SK-N-SH treated with all-trans-retinoic acid at 6 μM for 48 hours (cell line): ENCODE measurements around the gene ALK.

ENCODE experiments used
- PPARA ChIP-seq: fragments of 250-450 bp; sonication (Bioruptor Pico); IDR thresholded peaks from 2 replicates; pipeline ENCODE4 v1.5.0; 2020; ENCODE audit warnings: mild to moderate bottlenecking, borderline replicate concordance
- RARB ChIP-seq: fragments of 250-450 bp; sonication (Bioruptor Pico); IDR thresholded peaks from 2 replicates; pipeline ENCODE4 v1.8.0; 2021; ENCODE audit warnings: mild to moderate bottlenecking, moderate library complexity
- SNAI2 ChIP-seq: fragments of 250-450 bp; sonication (Bioruptor Pico); IDR thresholded peaks from 2 replicates; pipeline ENCODE4 v1.5.0; 2020; ENCODE audit warnings: mild to moderate bottlenecking, moderate library complexity
- TCF4 ChIP-seq: fragments of 250-450 bp; sonication (Bioruptor Pico); IDR thresholded peaks from 2 replicates; pipeline ENCODE4 v1.8.0; 2021; ENCODE audit warnings: mild to moderate bottlenecking, moderate library complexity, borderline replicate concordance
- ZFP3 ChIP-seq: fragments of 250-450 bp; sonication (Bioruptor Pico); IDR thresholded peaks from 2 replicates; pipeline ENCODE4 v1.5.0; 2020; ENCODE audit warnings: mild to moderate bottlenecking, moderate library complexity
- ZFP30 ChIP-seq: fragments of 450-650 bp; formaldehyde crosslinking; IDR thresholded peaks from 2 replicates; pipeline ENCODE4 v1.5.0; 2022; ENCODE audit warnings: mild to moderate bottlenecking, moderate library complexity
- ZNF70 ChIP-seq: fragments of 450-650 bp; formaldehyde crosslinking; IDR thresholded peaks from 2 replicates; pipeline ENCODE4 v1.5.0; 2020; ENCODE audit warnings: mild to moderate bottlenecking, moderate library complexity
- ZNF8 ChIP-seq: fragments of 450-650 bp; formaldehyde crosslinking; IDR thresholded peaks from 2 replicates; pipeline ENCODE4 v1.5.0; 2020; ENCODE audit warnings: mild to moderate bottlenecking, moderate library complexity
- TF ChIP-seq, protein P1 (sequence below): fragments of 250-450 bp; sonication (Bioruptor Pico); IDR thresholded peaks from 2 replicates; pipeline ENCODE4 v1.8.0; 2021; ENCODE audit warnings: low read depth, mild to moderate bottlenecking, moderate library complexity, borderline replicate concordance
- TF ChIP-seq, protein P2 (sequence below): fragments of 250-450 bp; sonication (Bioruptor Pico); IDR thresholded peaks from 2 replicates; pipeline ENCODE4 v1.8.0; 2020; ENCODE audit warnings: mild to moderate bottlenecking, moderate library complexity, borderline replicate concordance

- TF ChIP-seq ZNF8: no peak
- no peak for TF ChIP-seq SNAI2 (CRISPR knock-in tag)
- TF ChIP-seq, protein P1, sequence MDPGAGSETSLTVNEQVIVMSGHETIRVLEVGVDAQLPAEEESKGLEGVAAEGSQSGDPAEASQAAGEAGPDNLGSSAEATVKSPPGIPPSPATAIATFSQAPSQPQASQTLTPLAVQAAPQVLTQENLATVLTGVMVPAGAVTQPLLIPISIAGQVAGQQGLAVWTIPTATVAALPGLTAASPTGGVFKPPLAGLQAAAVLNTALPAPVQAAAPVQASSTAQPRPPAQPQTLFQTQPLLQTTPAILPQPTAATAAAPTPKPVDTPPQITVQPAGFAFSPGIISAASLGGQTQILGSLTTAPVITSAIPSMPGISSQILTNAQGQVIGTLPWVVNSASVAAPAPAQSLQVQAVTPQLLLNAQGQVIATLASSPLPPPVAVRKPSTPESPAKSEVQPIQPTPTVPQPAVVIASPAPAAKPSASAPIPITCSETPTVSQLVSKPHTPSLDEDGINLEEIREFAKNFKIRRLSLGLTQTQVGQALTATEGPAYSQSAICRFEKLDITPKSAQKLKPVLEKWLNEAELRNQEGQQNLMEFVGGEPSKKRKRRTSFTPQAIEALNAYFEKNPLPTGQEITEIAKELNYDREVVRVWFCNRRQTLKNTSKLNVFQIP (CRISPR knock-in tag): no peak
- no peak for TF ChIP-seq PPARA (CRISPR knock-in tag)
- TF ChIP-seq, protein P2, sequence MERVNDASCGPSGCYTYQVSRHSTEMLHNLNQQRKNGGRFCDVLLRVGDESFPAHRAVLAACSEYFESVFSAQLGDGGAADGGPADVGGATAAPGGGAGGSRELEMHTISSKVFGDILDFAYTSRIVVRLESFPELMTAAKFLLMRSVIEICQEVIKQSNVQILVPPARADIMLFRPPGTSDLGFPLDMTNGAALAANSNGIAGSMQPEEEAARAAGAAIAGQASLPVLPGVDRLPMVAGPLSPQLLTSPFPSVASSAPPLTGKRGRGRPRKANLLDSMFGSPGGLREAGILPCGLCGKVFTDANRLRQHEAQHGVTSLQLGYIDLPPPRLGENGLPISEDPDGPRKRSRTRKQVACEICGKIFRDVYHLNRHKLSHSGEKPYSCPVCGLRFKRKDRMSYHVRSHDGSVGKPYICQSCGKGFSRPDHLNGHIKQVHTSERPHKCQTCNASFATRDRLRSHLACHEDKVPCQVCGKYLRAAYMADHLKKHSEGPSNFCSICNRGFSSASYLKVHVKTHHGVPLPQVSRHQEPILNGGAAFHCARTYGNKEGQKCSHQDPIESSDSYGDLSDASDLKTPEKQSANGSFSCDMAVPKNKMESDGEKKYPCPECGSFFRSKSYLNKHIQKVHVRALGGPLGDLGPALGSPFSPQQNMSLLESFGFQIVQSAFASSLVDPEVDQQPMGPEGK (CRISPR knock-in tag): no peak
- no peak for TF ChIP-seq ZFP3 (CRISPR knock-in tag)
- no peak for TF ChIP-seq RARB
- no peak for TF ChIP-seq ZFP30 (CRISPR knock-in tag)
- TF ChIP-seq ZNF70: no peak
- no peak for TF ChIP-seq TCF4 (CRISPR knock-in tag)
Measured at GRCh38 chr2:29644949-29645348, 276.4 kb downstream of the ALK start.
